Ishikawa (cell line): ENCODE results near the gene OR1J2.

ENCODE experiments used
- CEBPB ChIP-seq: IDR thresholded peaks from 2 replicates; pipeline ENCODE4 v1.6.1; 2012
- CREB1 ChIP-seq: IDR thresholded peaks from 2 replicates; pipeline ENCODE4 v1.6.1; 2012; ENCODE audit warnings: low read depth
- EGR1 ChIP-seq: IDR thresholded peaks from 2 replicates; pipeline ENCODE4 v1.6.1; 2012
- EP300 ChIP-seq: IDR thresholded peaks from 2 replicates; pipeline ENCODE4 v1.6.1; 2012; ENCODE audit warnings: borderline replicate concordance
- FOXM1 ChIP-seq: IDR thresholded peaks from 2 replicates; pipeline ENCODE4 v1.6.1; 2012; ENCODE audit warnings: low read depth, borderline replicate concordance
- MAX ChIP-seq: IDR thresholded peaks from 2 replicates; pipeline ENCODE4 v1.6.1; 2012
- NFIC ChIP-seq: IDR thresholded peaks from 2 replicates; pipeline ENCODE4 v1.6.1; 2012
- RAD21 ChIP-seq: IDR thresholded peaks from 2 replicates; pipeline ENCODE4 v1.6.1; 2012; ENCODE audit warnings: low read depth
- REST ChIP-seq: IDR thresholded peaks from 2 replicates; pipeline ENCODE4 v1.6.1; 2012; ENCODE audit warnings: low read depth, mild to moderate bottlenecking
- TEAD4 ChIP-seq: IDR thresholded peaks from 2 replicates; pipeline ENCODE4 v1.6.1; 2012
- YY1 ChIP-seq: IDR thresholded peaks from 2 replicates; pipeline ENCODE4 v1.6.1; 2012; ENCODE audit warnings: low read depth
- ZBTB7A ChIP-seq: IDR thresholded peaks from 2 replicates; pipeline ENCODE4 v1.6.1; 2012; ENCODE audit warnings: low read depth

- TF ChIP-seq RAD21 (no peak), YY1 (no peak), EP300 (no peak), CEBPB (no peak), MAX (no peak), FOXM1 (no peak), EGR1 (no peak), ZBTB7A (no peak), NFIC (no peak), REST (no peak), TEAD4 (no peak), CREB1 (no peak)
Observed at GRCh38 chr9:122546196-122546595, 35.6 kb downstream of the OR1J2 start.
